ENCODE measurements around the gene ULK4. TPM values are rescaled to one million over a fixed set of nuclear protein-coding genes. Genes with fewer than 3 reads are reported as not detected.

ULK4 gene
- total and polyA plus RNA-seq, 9 of the 15 experiments (the other 6 are each of a cell fraction or from before 2014, with no cell fraction given) = 3.0 to 5.9 (median 3.5) TPM

- ATAC-seq (no peak), DNase-seq (ENCODE audit: extremely low read depth in 1 of 4, low spot score in 3 of 4) (no peak), FAIRE-seq (no peak)
- intact Hi-C loops (cut with micrococcal nuclease) (no loop called here), in situ Hi-C loops (cut with MboI) (no loop called here)
- no peak for TF ChIP-seq CBX5 (IDR thresholded peaks at IDR 0.05; ENCODE audit: borderline replicate concordance, low read depth)
- no peak for TF ChIP-seq ZBTB8A (IDR thresholded peaks at IDR 0.05; ENCODE audit: partially characterized antibody)
- no peak for TF ChIP-seq MBD2 (IDR thresholded peaks at IDR 0.05; ENCODE audit: borderline replicate concordance, low read depth)
- no peak for TF ChIP-seq NR0B1 (IDR thresholded peaks at IDR 0.05; ENCODE audit: partially characterized antibody)
- TF ChIP-seq ZFX (CRISPR knock-in tag; IDR thresholded peaks at IDR 0.05) = no peak
- no peak for TF ChIP-seq PATZ1 (CRISPR knock-in tag; IDR thresholded peaks at IDR 0.05; ENCODE audit: borderline replicate concordance)
- peaks cover 2 to 6% of the 10 kb centered on the region in 2 experiments; a peak in 1 of 5 replicates for H3K27me3 ChIP-seq (ENCODE audit: control insufficient read depth in 2 of 2, insufficient read depth in 2 of 2, low read length in 2 of 2)
- ChIA-PET POLR2A (no interaction called here), CTCF (ENCODE audit: low intra/inter-chr PET ratio) (no interaction called here)
- H3K36me3 ChIP-seq (ENCODE audit: control insufficient read depth, insufficient read depth, low read length) = no peaks in the 10 kb centered on the region
- H3K4me2 ChIP-seq (ENCODE audit: insufficient read depth, low read length) = no peak overlapping the region
- H3K4me3 ChIP-seq = no peak overlapping the region
- no peak overlapping the region for H3K27ac ChIP-seq (ENCODE audit: extremely low read depth, low read depth, low read length)
- no peaks in the 10 kb centered on the region for H3K4me1 ChIP-seq (replicated peaks in 1 of 2; ENCODE audit: control insufficient read depth in 2 of 2, insufficient read depth in 2 of 2, low read length in 2 of 2)
- H3K9me1 ChIP-seq (ENCODE audit: control insufficient read depth, insufficient read depth, low read length) = no peaks in the 10 kb centered on the region
- H2AFZ ChIP-seq (ENCODE audit: low read depth, low read length) = no peak overlapping the region
- no peaks in the 10 kb centered on the region for H4K20me1 ChIP-seq (replicated peaks; ENCODE audit: control insufficient read depth, insufficient read depth, low read length)
- H3K79me2 ChIP-seq (ENCODE audit: control insufficient read depth, insufficient read depth, low read length) = no peaks in the 10 kb centered on the region
- no TSS peak for BruUV-seq (replicated peaks)
- H3K9me3 ChIP-seq (replicated peaks; ENCODE audit: control insufficient read depth, insufficient read depth, low read depth, low read length) = no peaks in the 10 kb centered on the region
- 0% methylated on average over 1 of the region's 1 CpG for WGBS (ENCODE audit: insufficient coverage, low coverage, missing lambda C conversion rate)
- H3K9ac ChIP-seq (ENCODE audit: insufficient read depth in 1 of 2, low read depth in 2 of 2, low read length in 2 of 2) = no peak overlapping the region
Observed at GRCh38 chr3:41411065-41411464, 550.8 kb downstream of the ULK4 start.

Data from K562 (cell line).